22Rv1 (cell line): ENCODE measurements around the gene RNU7-1.
A peak's percentile ranks its signal among the peaks of the same experiment; 100 is the strongest.

ENCODE experiments used
- CTCF ChIP-seq: fragments of 450-650 bp; IDR thresholded peaks from 2 replicates; pipeline ENCODE4 v1.5.1; 2017; ENCODE audit warnings: mild to moderate bottlenecking
- ZFX ChIP-seq: fragments of 450-650 bp; IDR thresholded peaks from 2 replicates; pipeline ENCODE4 v1.6.1; 2017; ENCODE audit warnings: antibody characterized with exemption, borderline replicate concordance

- 0 out of 2 replicates have a peak, but pooled peaks have one; percentile 5 for TF ChIP-seq CTCF
- TF ChIP-seq ZFX: no peak
Measured at GRCh38 chr12:6946033-6946919, 2.7 kb downstream of the RNU7-1 start.
